ENCODE measurements around the gene ATXN1.

The ATXN1 gene

DNA sequence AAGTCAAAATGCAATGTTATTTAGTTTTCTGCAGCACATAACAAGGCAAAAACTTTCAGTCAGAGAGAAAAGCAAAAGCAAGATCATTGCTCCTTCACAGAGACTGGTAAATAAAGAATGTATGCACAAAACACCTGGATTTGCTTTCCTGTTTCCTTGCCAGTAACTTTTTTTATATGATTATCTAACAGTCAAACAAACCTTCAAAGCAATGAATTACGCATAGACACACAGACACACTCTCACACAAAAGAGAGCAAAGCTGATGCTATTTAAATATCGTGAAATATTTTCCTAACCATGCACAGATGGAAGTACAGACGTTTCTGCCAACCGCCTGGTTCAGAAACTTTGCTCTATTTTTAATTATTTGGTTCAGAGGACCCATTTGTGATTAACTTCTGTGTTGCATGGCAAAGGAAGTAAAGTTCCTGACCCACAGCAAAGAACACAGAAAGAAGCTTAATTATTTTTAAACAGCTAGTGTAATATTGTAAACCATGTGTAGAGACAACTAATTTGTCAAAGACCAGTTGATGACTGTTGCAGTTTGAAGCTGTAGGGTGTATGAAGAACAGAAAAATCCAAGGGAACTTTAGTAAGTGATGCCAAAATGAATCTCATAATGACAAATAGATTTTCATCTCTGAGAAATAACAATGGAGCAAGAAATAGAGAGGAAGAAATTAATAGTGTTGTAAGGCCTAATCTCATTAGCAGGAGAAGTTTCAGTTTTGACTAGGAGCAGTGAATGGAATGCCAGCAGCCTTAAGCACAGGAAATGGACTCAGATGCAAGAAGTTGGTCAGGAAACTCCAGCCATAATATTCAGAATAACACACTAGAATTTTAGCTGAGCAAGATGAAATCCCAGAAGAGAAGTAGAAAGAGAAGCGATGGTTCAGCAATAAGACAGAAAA, 24.1 kb downstream of the ATXN1 start:
- H3K4me2 ChIP-seq (ENCODE audit: low read depth, low read length, poor library complexity, severe bottlenecking), result peak overlapping the region; percentile 39

GRCh38 chr6:16735014-16735413, 26.2 kb downstream of the ATXN1 start:
- no peaks in the 10 kb centered on the region for H3K27me3 ChIP-seq (ENCODE audit: insufficient read depth, low read length, poor library complexity, severe bottlenecking)
- no peaks in the 10 kb centered on the region for H3F3A ChIP-seq (ENCODE audit: low read depth)
- H3K36me3 ChIP-seq (ENCODE audit: insufficient read depth, low read length), result peaks cover 17% of the 10 kb centered on the region; the same call in 1 of the 2 replicates
- H3K9me3 ChIP-seq (ENCODE audit: insufficient read depth, low read depth, low read length), result no peaks in the 10 kb centered on the region
- no peaks in the 10 kb centered on the region for H3K9me2 ChIP-seq (replicated peaks; ENCODE audit: low read depth, low read length)
- H2AFZ ChIP-seq (ENCODE audit: low read length), result no peak overlapping the region
- H3K4me1 ChIP-seq (ENCODE audit: insufficient read depth, low read length, poor library complexity, severe bottlenecking), result peaks cover 37% of the 10 kb centered on the region
- H3K4me2 ChIP-seq (ENCODE audit: low read depth, low read length, poor library complexity, severe bottlenecking), result no peak overlapping the region
- TF ChIP-seq EZH2phosphoT487 (IDR thresholded peaks at IDR 0.05; ENCODE audit: borderline replicate concordance), result no peak
- TF ChIP-seq CTCF (conservative IDR thresholded peaks at IDR 0.05; ENCODE audit: low read length), result no peak
- peaks cover 41% of the 10 kb centered on the region; the same call in 1 of the 2 replicates for H3K79me2 ChIP-seq (ENCODE audit: insufficient read depth, low read length)
- H3K9ac ChIP-seq (ENCODE audit: low read depth, low read length, poor library complexity, severe bottlenecking), result no peak overlapping the region
- no peaks in the 10 kb centered on the region for H4K20me1 ChIP-seq (ENCODE audit: insufficient read depth, low read length, poor library complexity, severe bottlenecking)
- H3K4me3 ChIP-seq (ENCODE audit: low read length, poor library complexity, severe bottlenecking), result no peak overlapping the region

More for the DNA sequence above, 24.1 kb downstream of the ATXN1 start:
- Histone ChIP-seq H3K36me3 (ENCODE audit: insufficient read depth, low read length) (peaks cover 18% of the 10 kb centered on the region; the same call in 1 of the 2 replicates), H4K20me1 (ENCODE audit: insufficient read depth, low read length, poor library complexity, severe bottlenecking) (peaks cover 14% of the 10 kb centered on the region), H3K79me2 (ENCODE audit: insufficient read depth, low read length) (peaks cover 38% of the 10 kb centered on the region; the same call in 1 of the 2 replicates), H3K27me3 (ENCODE audit: insufficient read depth, low read length, poor library complexity, severe bottlenecking) (no peaks in the 10 kb centered on the region), H3K9me3 (ENCODE audit: insufficient read depth, low read depth, low read length) (no peaks in the 10 kb centered on the region), H3K4me1 (ENCODE audit: insufficient read depth, low read length, poor library complexity, severe bottlenecking) (peaks cover 39% of the 10 kb centered on the region), H3F3A (ENCODE audit: low read depth) (0 out of 2 replicates have a peak, but pooled peaks cover 6% of the 10 kb centered on the region), H3K4me3 (ENCODE audit: low read length, poor library complexity, severe bottlenecking) (peak overlapping the region; percentile 19), H2AFZ (ENCODE audit: low read length) (no peak overlapping the region), H3K9me2 (replicated peaks; ENCODE audit: low read depth, low read length) (no peaks in the 10 kb centered on the region), H3K9ac (ENCODE audit: low read depth, low read length, poor library complexity, severe bottlenecking) (peak overlapping the region; percentile 7)
- TF ChIP-seq CTCF (conservative IDR thresholded peaks at IDR 0.05; ENCODE audit: low read length), result no peak
- no peak for TF ChIP-seq EZH2phosphoT487 (IDR thresholded peaks at IDR 0.05; ENCODE audit: borderline replicate concordance)

DNA sequence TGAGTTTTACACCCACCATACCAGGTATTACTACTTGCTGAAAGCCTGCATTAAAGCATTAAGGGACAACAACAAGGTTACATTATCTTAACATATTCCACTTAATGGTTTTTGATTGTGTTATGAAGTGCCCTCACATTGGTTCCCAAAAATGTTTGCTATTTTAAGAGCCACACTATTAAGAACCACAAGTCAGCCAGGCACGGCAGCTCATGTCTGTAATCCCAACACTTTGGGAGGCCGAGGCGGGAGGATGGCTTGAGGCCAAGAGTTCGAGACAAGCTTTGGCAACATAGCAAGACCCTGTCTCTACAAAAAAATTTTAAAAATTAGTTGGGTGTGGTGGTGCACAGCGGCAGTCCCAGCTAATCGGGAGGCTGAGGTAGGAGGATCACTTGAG, 28.2 kb downstream of the ATXN1 start:
- H3K4me2 ChIP-seq (ENCODE audit: low read depth, low read length, poor library complexity, severe bottlenecking), result no peak overlapping the region
- H3F3A ChIP-seq (ENCODE audit: low read depth), result no peaks in the 10 kb centered on the region
- no peak for TF ChIP-seq EZH2phosphoT487 (IDR thresholded peaks at IDR 0.05; ENCODE audit: borderline replicate concordance)
- TF ChIP-seq CTCF (conservative IDR thresholded peaks at IDR 0.05; ENCODE audit: low read length), result no peak
- H3K79me2 ChIP-seq (ENCODE audit: insufficient read depth, low read length), result peaks cover 24% of the 10 kb centered on the region; the same call in 1 of the 2 replicates
- H3K9ac ChIP-seq (ENCODE audit: low read depth, low read length, poor library complexity, severe bottlenecking), result no peak overlapping the region
- H3K36me3 ChIP-seq (ENCODE audit: insufficient read depth, low read length), result no peaks in the 10 kb centered on the region
- no peaks in the 10 kb centered on the region for H3K9me2 ChIP-seq (replicated peaks; ENCODE audit: low read depth, low read length)
- H3K4me3 ChIP-seq (ENCODE audit: low read length, poor library complexity, severe bottlenecking), result no peak overlapping the region
- no peaks in the 10 kb centered on the region for H3K9me3 ChIP-seq (ENCODE audit: insufficient read depth, low read depth, low read length)
- H4K20me1 ChIP-seq (ENCODE audit: insufficient read depth, low read length, poor library complexity, severe bottlenecking), result no peaks in the 10 kb centered on the region
- H3K4me1 ChIP-seq (ENCODE audit: insufficient read depth, low read length, poor library complexity, severe bottlenecking), result peaks cover 35% of the 10 kb centered on the region
- no peak overlapping the region for H2AFZ ChIP-seq (ENCODE audit: low read length)
- H3K27me3 ChIP-seq (ENCODE audit: insufficient read depth, low read length, poor library complexity, severe bottlenecking), result no peaks in the 10 kb centered on the region

Data from Loucy (cell line).